ENCODE results near the gene CCDC33.

DNA sequence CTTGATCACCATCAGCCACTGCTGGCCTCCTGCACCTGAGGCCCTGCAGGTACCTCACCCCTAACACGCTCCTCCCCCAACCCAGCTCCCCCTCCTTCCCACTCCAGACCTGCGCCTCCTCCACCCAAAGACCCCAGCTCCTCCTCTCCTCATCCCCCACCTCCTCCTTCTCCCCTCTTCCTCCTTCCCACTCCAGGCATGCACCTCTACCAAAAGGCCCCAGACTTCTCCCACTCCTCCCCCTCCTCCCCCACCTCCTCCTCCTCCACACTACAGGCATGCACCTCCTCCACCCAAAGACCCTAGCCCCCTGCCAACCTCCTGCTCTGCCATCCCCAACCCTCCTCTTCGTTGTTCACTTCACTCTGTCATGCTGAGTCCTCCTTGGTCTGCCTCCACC, 88.6 kb downstream of the CCDC33 start:
- no peak for TF ChIP-seq POLR2A (IDR thresholded peaks at IDR 0.05)
- TF ChIP-seq, protein P1, sequence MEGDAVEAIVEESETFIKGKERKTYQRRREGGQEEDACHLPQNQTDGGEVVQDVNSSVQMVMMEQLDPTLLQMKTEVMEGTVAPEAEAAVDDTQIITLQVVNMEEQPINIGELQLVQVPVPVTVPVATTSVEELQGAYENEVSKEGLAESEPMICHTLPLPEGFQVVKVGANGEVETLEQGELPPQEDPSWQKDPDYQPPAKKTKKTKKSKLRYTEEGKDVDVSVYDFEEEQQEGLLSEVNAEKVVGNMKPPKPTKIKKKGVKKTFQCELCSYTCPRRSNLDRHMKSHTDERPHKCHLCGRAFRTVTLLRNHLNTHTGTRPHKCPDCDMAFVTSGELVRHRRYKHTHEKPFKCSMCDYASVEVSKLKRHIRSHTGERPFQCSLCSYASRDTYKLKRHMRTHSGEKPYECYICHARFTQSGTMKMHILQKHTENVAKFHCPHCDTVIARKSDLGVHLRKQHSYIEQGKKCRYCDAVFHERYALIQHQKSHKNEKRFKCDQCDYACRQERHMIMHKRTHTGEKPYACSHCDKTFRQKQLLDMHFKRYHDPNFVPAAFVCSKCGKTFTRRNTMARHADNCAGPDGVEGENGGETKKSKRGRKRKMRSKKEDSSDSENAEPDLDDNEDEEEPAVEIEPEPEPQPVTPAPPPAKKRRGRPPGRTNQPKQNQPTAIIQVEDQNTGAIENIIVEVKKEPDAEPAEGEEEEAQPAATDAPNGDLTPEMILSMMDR (IDR thresholded peaks at IDR 0.05 in 8 of 11, conservative IDR thresholded peaks at IDR 0.05 in 3 of 11) = no peak

Data from spleen (tissue), 7 donors.